ENCODE data around the gene ACOT7.

GRCh38 chr1:6262555-6263420, 130.8 kb downstream of the ACOT7 start:
- no peak for TF ChIP-seq EZH2phosphoT487 (IDR thresholded peaks at IDR 0.05; ENCODE audit: low read length)
- no peak for TF ChIP-seq CTCF (IDR thresholded peaks at IDR 0.05; ENCODE audit: low read length)
